Activated B cell treated with CpG ODN at 0.5 μM for 24 hours (primary cell): ENCODE results near the gene DEFB128. TPM values are rescaled to one million over a fixed set of nuclear protein-coding genes. Genes with fewer than 3 reads are reported as not detected.

Experiments used
- ATAC-seq: fragments of 200-7000 bp; cut with Tn5 transposase; one replicate; pipeline ENCODE4 v1.10.0; 2021; ENCODE audit warnings: low read depth, mild to moderate bottlenecking, moderate library complexity
- CTCF ChIA-PET: fragments of 350-600 bp; sonication (Branson Sonifier 250); formaldehyde crosslinking; loops from one replicate; lab custom pipeline; 2021; ENCODE audit warnings: antibody characterized with exemption; lab: Charles Lee
- POLR2A ChIA-PET: fragments of 350-600 bp; sonication (Branson Sonifier 250); formaldehyde crosslinking; loops from one replicate; lab custom pipeline; 2021; ENCODE audit warnings: antibody characterized with exemption; lab: Charles Lee
- DNase-seq: peaks from one replicate; pipeline ENCODE4 v3.0.0; 2022
- H3K27ac Mint-ChIP-seq: one replicate; pipeline ENCODE4 v1.8.0; 2020; ENCODE audit warnings: mixed read lengths
- H3K27me3 Mint-ChIP-seq: one replicate; pipeline ENCODE4 v1.8.0; 2021; ENCODE audit warnings: mixed read lengths
- H3K36me3 Mint-ChIP-seq: one replicate; pipeline ENCODE4 v1.8.0; 2021; ENCODE audit warnings: low read depth, mixed read lengths
- H3K4me1 Mint-ChIP-seq: one replicate; pipeline ENCODE4 v1.8.0; 2021; ENCODE audit warnings: mixed read lengths
- H3K4me3 Mint-ChIP-seq: one replicate; pipeline ENCODE4 v1.8.0; 2020; ENCODE audit warnings: mild to moderate bottlenecking, mixed read lengths
- H3K9me3 Mint-ChIP-seq: one replicate; pipeline ENCODE4 v1.8.0; 2020; ENCODE audit warnings: mixed read lengths
- CTCF ChIP-seq: fragments of 200-600 bp; IDR thresholded peaks from one replicate; pipeline ENCODE4 v1.8.0; 2022; ENCODE audit warnings: antibody characterized with exemption, mild to moderate bottlenecking
- intact Hi-C: fragments of 100-400 bp; cut with micrococcal nuclease; formaldehyde crosslinking; loops from one replicate; pipeline ENCODE4 v1.15.1; 2024
- total RNA-seq: library from RNA; stranded (reverse); gene quantifications from 2 replicates; pipeline ENCODE4 v1.2.3, GENCODE V29; 2022

Gene DEFB128
- total RNA-seq, 1 donor from 2014 or later = not detected

DNA sequence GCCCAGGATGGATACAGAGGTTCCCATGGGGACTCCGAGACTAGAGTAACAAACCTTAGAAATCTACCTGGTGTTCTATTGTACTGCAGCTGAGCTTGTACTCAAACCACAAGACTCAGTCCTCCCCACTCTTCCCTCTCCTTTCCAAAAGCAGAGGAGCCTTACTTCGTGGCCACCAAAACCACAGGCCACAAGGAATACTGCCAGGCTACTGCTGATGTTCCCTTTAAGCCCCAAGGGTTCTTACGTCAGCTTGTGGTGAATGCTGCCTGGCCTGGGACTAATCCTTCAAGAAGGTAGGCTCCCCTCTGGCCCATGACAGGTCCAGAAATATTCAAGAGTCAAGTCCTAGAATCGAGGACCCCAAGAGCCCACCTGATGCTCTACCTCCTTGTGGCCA lies 10.5 kb upstream of the DEFB128 start:
- H3K9me3 Mint-ChIP-seq = peaks cover 2% of the 10 kb centered on the region
- H3K36me3 Mint-ChIP-seq = no peaks in the 10 kb centered on the region
- no peak for TF ChIP-seq CTCF
- DNase-seq (no peak), ATAC-seq (no peak)
- H3K4me3 Mint-ChIP-seq = no peak overlapping the region
- H3K4me1 Mint-ChIP-seq = no peaks in the 10 kb centered on the region
- ChIA-PET POLR2A (no interaction called here), CTCF (no interaction called here)
- H3K27ac Mint-ChIP-seq = no peak overlapping the region
- intact Hi-C loops = no loop called here
- H3K27me3 Mint-ChIP-seq = peaks cover 37% of the 10 kb centered on the region

- Mint-ChIP-seq H3K36me3 (no peaks in the 10 kb centered on the region), H3K27ac (no peak overlapping the region), H3K27me3 (peaks cover 30% of the 10 kb centered on the region), H3K4me3 (no peak overlapping the region), H3K9me3 (peaks cover 2% of the 10 kb centered on the region), H3K4me1 (no peaks in the 10 kb centered on the region)
- ChIA-PET POLR2A (no interaction called here), CTCF (no interaction called here)
- TF ChIP-seq CTCF = no peak
- DNase-seq = no peak
- no peak for ATAC-seq
- intact Hi-C loops = no loop called here
Observed at GRCh38 chr20:198225-198624, 8.7 kb upstream of the DEFB128 start.

GRCh38 chr20:187733-188132 lies 1.8 kb downstream of the DEFB128 start:
- Mint-ChIP-seq H3K9me3 (peaks cover 22% of the 10 kb centered on the region), H3K27me3 (peaks cover 45% of the 10 kb centered on the region), H3K4me1 (no peaks in the 10 kb centered on the region), H3K27ac (no peak overlapping the region), H3K36me3 (no peaks in the 10 kb centered on the region), H3K4me3 (no peak overlapping the region)
- intact Hi-C loops = no loop called here
- no peak for TF ChIP-seq CTCF
- DNase-seq (no peak), ATAC-seq (no peak)
- ChIA-PET CTCF (no interaction called here), POLR2A (no interaction called here)

GRCh38 chr20:184288-184687 lies 5.2 kb downstream of the DEFB128 start:
- Mint-ChIP-seq H3K27me3 (peaks cover 46% of the 10 kb centered on the region), H3K4me1 (no peaks in the 10 kb centered on the region), H3K9me3 (peaks cover 17% of the 10 kb centered on the region), H3K27ac (no peak overlapping the region), H3K36me3 (no peaks in the 10 kb centered on the region), H3K4me3 (no peak overlapping the region)
- intact Hi-C loops = no loop called here
- no peak for ATAC-seq
- DNase-seq = no peak
- CTCF ChIA-PET = no interaction called here
- POLR2A ChIA-PET = no interaction called here
- no peak for TF ChIP-seq CTCF

- ChIA-PET POLR2A (no interaction called here), CTCF (no interaction called here)
- no peaks in the 10 kb centered on the region for H3K4me1 Mint-ChIP-seq
- no peak for TF ChIP-seq CTCF
- no peaks in the 10 kb centered on the region for H3K9me3 Mint-ChIP-seq
- no peaks in the 10 kb centered on the region for H3K36me3 Mint-ChIP-seq
- intact Hi-C loops = no loop called here
- peaks cover 4% of the 10 kb centered on the region for H3K27me3 Mint-ChIP-seq
- no peak for ATAC-seq
- no peak overlapping the region for H3K27ac Mint-ChIP-seq
- DNase-seq = no peak
- no peak overlapping the region for H3K4me3 Mint-ChIP-seq
Observed at GRCh38 chr20:168876-169275, 20.6 kb downstream of the DEFB128 start.
